Mesendoderm (in vitro differentiated cells): ENCODE measurements around the gene ABITRAM.
"Not testable (repeated sequence)": the region's sequence is repeated elsewhere in the genome, so short reads cannot be mapped to it uniquely, and the experiment has no call there.

ENCODE experiments used
- DNase-seq: peaks from one replicate; pipeline ENCODE4 v3.0.0; 2013
- H2AK5ac ChIP-seq: 2 replicates; pipeline ENCODE4 v1.6.1; 2013; ENCODE audit warnings: low read length, inconsistent platforms
- H2BK120ac ChIP-seq: 2 replicates; pipeline ENCODE4 v1.6.1; 2013; ENCODE audit warnings: low read depth, mild to moderate bottlenecking, low read length, moderate library complexity, mixed read lengths
- H2BK15ac ChIP-seq: replicated peaks from 2 replicates; pipeline ENCODE4 v1.6.1; 2013; ENCODE audit warnings: low read depth, mild to moderate bottlenecking, moderate library complexity
- H2BK5ac ChIP-seq: 2 replicates; pipeline ENCODE4 v1.6.1; 2013; ENCODE audit warnings: low read length, inconsistent platforms
- H3K18ac ChIP-seq: 2 replicates; pipeline ENCODE4 v1.6.1; 2013; ENCODE audit warnings: mild to moderate bottlenecking, low read length, mixed read lengths
- H3K23ac ChIP-seq: one replicate; pipeline ENCODE4 v1.6.1; 2013; ENCODE audit warnings: low read length
- H3K27ac ChIP-seq: 2 replicates; pipeline ENCODE4 v1.5.1; 2013; ENCODE audit warnings: low read depth, mild to moderate bottlenecking, inconsistent platforms, low read length, moderate library complexity
- H3K27me3 ChIP-seq: 2 replicates; pipeline ENCODE4 v1.6.1; 2013; ENCODE audit warnings: low read length, control low read depth, mild to moderate bottlenecking, inconsistent platforms; ENCODE audit not compliant: insufficient read depth, poor library complexity
- H3K36me3 ChIP-seq: 2 replicates; pipeline ENCODE4 v1.6.1; 2013; ENCODE audit warnings: low read length, inconsistent platforms; ENCODE audit not compliant: control insufficient read depth, insufficient read depth
- H3K4ac ChIP-seq: one replicate; pipeline ENCODE4 v1.6.1; 2013; ENCODE audit warnings: low read depth, mild to moderate bottlenecking, low read length, moderate library complexity
- H3K4me1 ChIP-seq: 2 replicates; pipeline ENCODE4 v1.6.1; 2013; ENCODE audit warnings: low read depth, low read length, inconsistent platforms; ENCODE audit not compliant: control insufficient read depth
- H3K4me2 ChIP-seq: 2 replicates; pipeline ENCODE4 v1.6.1; 2013; ENCODE audit warnings: low read length
- H3K4me3 ChIP-seq: 2 replicates; pipeline ENCODE4 v1.5.1; 2013; ENCODE audit warnings: mild to moderate bottlenecking, low read length
- H3K56ac ChIP-seq: one replicate; pipeline ENCODE4 v1.6.1; 2013; ENCODE audit warnings: low read length
- H3K79me1 ChIP-seq: 2 replicates; pipeline ENCODE4 v1.6.1; 2013; ENCODE audit warnings: low read length, inconsistent platforms
- H3K79me2 ChIP-seq: 2 replicates; pipeline ENCODE4 v1.6.1; 2013; ENCODE audit warnings: mild to moderate bottlenecking, low read length; ENCODE audit not compliant: control insufficient read depth, insufficient read depth
- H3K9ac ChIP-seq: 2 replicates; pipeline ENCODE4 v1.6.1; 2013; ENCODE audit warnings: low read length, inconsistent platforms
- H4K5ac ChIP-seq: one replicate; pipeline ENCODE4 v1.6.1; 2013; ENCODE audit warnings: low read length
- H4K8ac ChIP-seq: one replicate; pipeline ENCODE4 v1.6.1; 2013; ENCODE audit warnings: low read depth, mild to moderate bottlenecking, control low read depth, low read length, moderate library complexity
- WGBS: extraction: QIAGEN DNeasy Blood & Tissue Kit; methylation state at CpG from one replicate; pipeline ENCODE4 v1.1.7; 2013; ENCODE audit warnings: low lambda C conversion rate, missing lambda C conversion rate; ENCODE audit not compliant: insufficient coverage; ENCODE audit errors: extremely low coverage; 5-methylcytosine and 5-hydroxymethylcytosine counted together

Gene ABITRAM

GRCh38 chr9:108894225-108894997 is 39.8 kb upstream of the ABITRAM start:
- H3K4me3 ChIP-seq, result no peak overlapping the region
- no peak overlapping the region for H3K4ac ChIP-seq
- no peak for DNase-seq
- H3K9ac ChIP-seq, result no peak overlapping the region
- H4K8ac ChIP-seq, result no peak overlapping the region
- no peak overlapping the region for H3K4me2 ChIP-seq
- no peak overlapping the region for H2AK5ac ChIP-seq
- H3K23ac ChIP-seq, result no peak overlapping the region
- peaks cover 6% of the 10 kb centered on the region for H3K36me3 ChIP-seq
- no peak overlapping the region for H3K27ac ChIP-seq
- WGBS, result no CpG with 5 or more reads among the region's 4 CpGs
- H3K56ac ChIP-seq, result no peak overlapping the region
- no peak overlapping the region for H3K18ac ChIP-seq
- H2BK5ac ChIP-seq, result no peak overlapping the region
- no peaks in the 10 kb centered on the region for H3K79me1 ChIP-seq
- H3K27me3 ChIP-seq, result no peaks in the 10 kb centered on the region
- H3K4me1 ChIP-seq, result no peaks in the 10 kb centered on the region
- H2BK15ac ChIP-seq, result no peak overlapping the region
- H4K5ac ChIP-seq, result no peak overlapping the region
- no peaks in the 10 kb centered on the region for H3K79me2 ChIP-seq
- H2BK120ac ChIP-seq, result no peak overlapping the region

GRCh38 chr9:108897324-108898096 is 36.7 kb upstream of the ABITRAM start:
- Histone ChIP-seq H4K8ac (no peak overlapping the region), H3K23ac (no peak overlapping the region), H2BK120ac (no peak overlapping the region), H3K4me1 (no peaks in the 10 kb centered on the region), H2BK15ac (no peak overlapping the region), H2BK5ac (no peak overlapping the region), H3K4me2 (no peak overlapping the region), H2AK5ac (no peak overlapping the region), H3K56ac (no peak overlapping the region), H3K4me3 (no peak overlapping the region), H3K79me2 (no peaks in the 10 kb centered on the region), H3K27me3 (no peaks in the 10 kb centered on the region), H4K5ac (no peak overlapping the region), H3K36me3 (peaks cover 2% of the 10 kb centered on the region), H3K18ac (no peak overlapping the region), H3K4ac (no peak overlapping the region), H3K9ac (no peak overlapping the region), H3K79me1 (no peaks in the 10 kb centered on the region), H3K27ac (no peak overlapping the region)
- no CpG with 5 or more reads among the region's 2 CpGs for WGBS
- no peak for DNase-seq

- H3K4me2 ChIP-seq, H3K4me1 ChIP-seq: not testable (repeated sequence)
- no CpG with 5 or more reads among the region's 8 CpGs for WGBS
Observed at GRCh38 chr9:108899023-108899695, 35.0 kb upstream of the ABITRAM start.

GRCh38 chr9:108900176-108900575 is 34.0 kb upstream of the ABITRAM start:
- Histone ChIP-seq H3K23ac (no peak overlapping the region), H3K4me1 (no peaks in the 10 kb centered on the region), H3K9ac (no peak overlapping the region), H3K27ac (no peak overlapping the region), H3K4ac (no peak overlapping the region), H4K8ac (no peak overlapping the region), H2AK5ac (no peak overlapping the region), H3K79me1 (no peaks in the 10 kb centered on the region), H3K18ac (no peak overlapping the region), H2BK15ac (no peak overlapping the region), H3K36me3 (peaks cover 2% of the 10 kb centered on the region), H4K5ac (no peak overlapping the region), H3K56ac (no peak overlapping the region), H2BK120ac (no peak overlapping the region), H3K4me3 (no peak overlapping the region), H3K4me2 (no peak overlapping the region), H2BK5ac (no peak overlapping the region), H3K79me2 (no peaks in the 10 kb centered on the region), H3K27me3 (no peaks in the 10 kb centered on the region)
- no CpG with 5 or more reads among the region's 5 CpGs for WGBS
- no peak for DNase-seq

More at GRCh38 chr9:108899023-108899695, 35.0 kb upstream of the ABITRAM start:
- not testable (repeated sequence) for H3K18ac ChIP-seq, H2BK15ac ChIP-seq, H4K8ac ChIP-seq, H3K79me1 ChIP-seq, H3K56ac ChIP-seq, H2AK5ac ChIP-seq, DNase-seq, H3K4ac ChIP-seq, H3K27ac ChIP-seq, H2BK120ac ChIP-seq, H3K27me3 ChIP-seq, H3K4me3 ChIP-seq, H3K9ac ChIP-seq, H3K23ac ChIP-seq, H2BK5ac ChIP-seq, H3K79me2 ChIP-seq, H3K36me3 ChIP-seq, H4K5ac ChIP-seq

GRCh38 chr9:108903420-108904103 is 30.6 kb upstream of the ABITRAM start:
- Histone ChIP-seq H3K4me1 (no peaks in the 10 kb centered on the region), H3K36me3 (peaks cover 4% of the 10 kb centered on the region), H3K27me3 (no peaks in the 10 kb centered on the region), H2BK5ac (no peak overlapping the region), H2BK15ac (no peak overlapping the region), H3K18ac (no peak overlapping the region), H3K4me3 (no peak overlapping the region), H3K27ac (no peak overlapping the region), H2BK120ac (no peak overlapping the region), H3K9ac (no peak overlapping the region), H3K79me1 (no peaks in the 10 kb centered on the region), H3K79me2 (no peaks in the 10 kb centered on the region), H4K5ac (no peak overlapping the region), H4K8ac (no peak overlapping the region), H3K56ac (no peak overlapping the region), H3K23ac (no peak overlapping the region), H2AK5ac (no peak overlapping the region), H3K4me2 (no peak overlapping the region), H3K4ac (no peak overlapping the region)
- no CpG with 5 or more reads among the region's 2 CpGs for WGBS
- DNase-seq, result no peak
